ENCODE data around the gene PMM1.

DNA sequence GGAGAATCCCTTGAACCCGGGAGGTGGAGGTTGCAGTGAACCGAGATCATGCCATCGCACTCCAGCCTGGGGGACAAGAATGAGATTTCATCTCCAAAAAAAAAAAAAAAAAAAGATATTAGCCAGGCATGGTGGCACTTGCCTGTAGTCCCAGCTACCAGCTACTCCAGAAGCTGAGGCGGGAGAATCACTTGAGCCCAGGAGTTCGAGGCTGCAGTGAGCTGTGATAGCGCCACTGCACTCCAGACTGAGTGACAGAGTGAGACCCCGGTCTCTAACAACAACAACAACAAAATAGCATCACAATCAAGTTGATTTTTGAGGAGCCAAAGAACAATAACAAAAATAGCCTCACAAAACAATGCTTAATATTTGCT, 2.3 kb downstream of the PMM1 start:
- TF ChIP-seq, protein P1, sequence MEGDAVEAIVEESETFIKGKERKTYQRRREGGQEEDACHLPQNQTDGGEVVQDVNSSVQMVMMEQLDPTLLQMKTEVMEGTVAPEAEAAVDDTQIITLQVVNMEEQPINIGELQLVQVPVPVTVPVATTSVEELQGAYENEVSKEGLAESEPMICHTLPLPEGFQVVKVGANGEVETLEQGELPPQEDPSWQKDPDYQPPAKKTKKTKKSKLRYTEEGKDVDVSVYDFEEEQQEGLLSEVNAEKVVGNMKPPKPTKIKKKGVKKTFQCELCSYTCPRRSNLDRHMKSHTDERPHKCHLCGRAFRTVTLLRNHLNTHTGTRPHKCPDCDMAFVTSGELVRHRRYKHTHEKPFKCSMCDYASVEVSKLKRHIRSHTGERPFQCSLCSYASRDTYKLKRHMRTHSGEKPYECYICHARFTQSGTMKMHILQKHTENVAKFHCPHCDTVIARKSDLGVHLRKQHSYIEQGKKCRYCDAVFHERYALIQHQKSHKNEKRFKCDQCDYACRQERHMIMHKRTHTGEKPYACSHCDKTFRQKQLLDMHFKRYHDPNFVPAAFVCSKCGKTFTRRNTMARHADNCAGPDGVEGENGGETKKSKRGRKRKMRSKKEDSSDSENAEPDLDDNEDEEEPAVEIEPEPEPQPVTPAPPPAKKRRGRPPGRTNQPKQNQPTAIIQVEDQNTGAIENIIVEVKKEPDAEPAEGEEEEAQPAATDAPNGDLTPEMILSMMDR (IDR thresholded peaks at IDR 0.05) = no peak
- no peak for TF ChIP-seq POLR2AphosphoS5 (IDR thresholded peaks at IDR 0.05)
- TF ChIP-seq POLR2A (IDR thresholded peaks at IDR 0.05; ENCODE audit: low read depth) = no peak

Measured in esophagus muscularis mucosa (tissue), 3 donors.